Measurements from ENCODE around the gene CARS1. TPM values are rescaled to one million over a fixed set of nuclear protein-coding genes. Genes with fewer than 3 reads are reported as not detected.

Gene CARS1
- total RNA-seq, 1 experiment from 2014 or later = 120 TPM

GRCh38 chr11:3087821-3088800 is 30.9 kb upstream of the CARS1 start:
- in situ Hi-C loops (cut with HindIII; ENCODE audit: low pct_unique_long_range_greater_than_20kb, low sequenced_read_pairs) = no loop called here
- POLR2A ChIA-PET = interaction anchor here (0.5 kb wide), 1 partner anchor 186 kb away, joined by 11 read pairs; a partner anchor contains a TSS
- no peak for ATAC-seq
- Histone ChIP-seq H3K4me3 (ENCODE audit: low read depth in 2 of 2, low read length in 2 of 2) (no peak overlapping the region), H3K4me1 (ENCODE audit: control insufficient read depth, insufficient read depth, low read length) (peaks cover 13% of the 10 kb centered on the region), H3K27me3 (ENCODE audit: control insufficient read depth, insufficient read depth, low read length) (no peaks in the 10 kb centered on the region), H3K9me3 (ENCODE audit: control insufficient read depth, insufficient read depth, low read depth, low read length) (no peaks in the 10 kb centered on the region), H3K36me3 (ENCODE audit: control insufficient read depth, insufficient read depth, low read length) (no peaks in the 10 kb centered on the region), H3K27ac (ENCODE audit: low read length) (no peak overlapping the region)
- intact Hi-C loops (cut with micrococcal nuclease; ENCODE audit: unreplicated experiment) = no loop called here
- BruUV-seq (replicated peaks) = no TSS peak
- DNase-seq (ENCODE audit: low read depth, low spot score) = no peak
- no peak for TF ChIP-seq REST (IDR thresholded peaks at IDR 0.05; ENCODE audit: insufficient read depth in 1 of 2, low read depth in 2 of 2, low read length in 1 of 2)
- no peak for TF ChIP-seq POLR2AphosphoS5 (IDR thresholded peaks at IDR 0.05; ENCODE audit: low read depth, low read length)
- no peak for TF ChIP-seq CTCF (IDR thresholded peaks at IDR 0.05)
- TF ChIP-seq SIN3A (IDR thresholded peaks at IDR 0.05; ENCODE audit: borderline replicate concordance, insufficient read depth, low read depth, low read length) = no peak
- TF ChIP-seq TCF7L2 (IDR thresholded peaks at IDR 0.05; ENCODE audit: low read depth, low read length) = no peak
- CTCF ChIA-PET = interaction anchor here (4.7 kb wide), 1 partner anchor 51 kb away, joined by 72 read pairs; no protein-coding TSS in a partner anchor

GRCh38 chr11:3087373-3087772 is 30.1 kb upstream of the CARS1 start:
- Histone ChIP-seq H3K9me3 (ENCODE audit: control insufficient read depth, insufficient read depth, low read depth, low read length) (no peaks in the 10 kb centered on the region), H3K36me3 (ENCODE audit: control insufficient read depth, insufficient read depth, low read length) (no peaks in the 10 kb centered on the region), H3K27ac (ENCODE audit: low read length) (no peak overlapping the region), H3K4me1 (ENCODE audit: control insufficient read depth, insufficient read depth, low read length) (peaks cover 10% of the 10 kb centered on the region), H3K27me3 (ENCODE audit: control insufficient read depth, insufficient read depth, low read length) (no peaks in the 10 kb centered on the region), H3K4me3 (ENCODE audit: low read depth in 2 of 2, low read length in 2 of 2) (no peak overlapping the region)
- ATAC-seq (no peak), DNase-seq (ENCODE audit: low read depth, low spot score) (no peak)
- TF ChIP-seq CTCF (IDR thresholded peaks at IDR 0.05) (no peak), POLR2AphosphoS5 (IDR thresholded peaks at IDR 0.05; ENCODE audit: low read depth, low read length) (no peak)
- ChIA-PET POLR2A (interaction anchor here (0.5 to 0.7 kb wide), 2 partner anchors 134 to 185 kb away, joined by 3 to 11 read pairs; a partner anchor contains a TSS), CTCF (no interaction called here)
- intact Hi-C loops (cut with micrococcal nuclease; ENCODE audit: unreplicated experiment) (no loop called here), in situ Hi-C loops (cut with HindIII; ENCODE audit: low pct_unique_long_range_greater_than_20kb, low sequenced_read_pairs) (no loop called here)
- no TSS peak for BruUV-seq (replicated peaks)
